Measurements from ENCODE around the gene SOAT2. TPM values are rescaled to one million over a fixed set of nuclear protein-coding genes. Genes with fewer than 3 reads are reported as not detected.

SOAT2 gene
- total RNA-seq, 1 donor from 2014 or later = not detected

GRCh38 chr12:53056901-53057300 is 46.4 kb upstream of the SOAT2 start:
- POLR2A ChIA-PET = no interaction called here
- Mint-ChIP-seq H3K36me3 (ENCODE audit: low read depth) (peaks cover 2% of the 10 kb centered on the region), H3K4me1 (peaks cover 10% of the 10 kb centered on the region), H3K27me3 (peaks cover 6% of the 10 kb centered on the region), H3K9me3 (no peaks in the 10 kb centered on the region), H3K27ac (no peak overlapping the region), H3K4me3 (no peak overlapping the region)
- CTCF ChIA-PET = interaction anchor here (1.7 kb wide), 1 partner anchor 9 kb away, joined by 6 read pairs; no protein-coding TSS in a partner anchor
- intact Hi-C loops (cut with micrococcal nuclease) = no loop called here
- ATAC-seq (ENCODE audit: low read depth) (no peak), DNase-seq (no peak)
- no peak for TF ChIP-seq CTCF (IDR thresholded peaks at IDR 0.05)

- Mint-ChIP-seq H3K4me1 (peaks cover 10% of the 10 kb centered on the region), H3K27me3 (peaks cover 6% of the 10 kb centered on the region), H3K4me3 (no peak overlapping the region), H3K27ac (no peak overlapping the region), H3K36me3 (ENCODE audit: low read depth) (peaks cover 2% of the 10 kb centered on the region), H3K9me3 (no peaks in the 10 kb centered on the region)
- no peak for TF ChIP-seq CTCF (IDR thresholded peaks at IDR 0.05)
- ATAC-seq (ENCODE audit: low read depth) = no peak
- intact Hi-C loops (cut with micrococcal nuclease) = no loop called here
- POLR2A ChIA-PET = interaction anchor here (0.6 kb wide), 1 partner anchor 23 kb away, joined by 3 read pairs; no protein-coding TSS in a partner anchor
- no peak for DNase-seq
- CTCF ChIA-PET = interaction anchor here (1.7 kb wide), 1 partner anchor 8 kb away, joined by 6 read pairs; no protein-coding TSS in a partner anchor
Observed at GRCh38 chr12:53057816-53058500, 45.3 kb upstream of the SOAT2 start.

GRCh38 chr12:53058674-53059433 is 44.4 kb upstream of the SOAT2 start:
- no peak for DNase-seq
- TF ChIP-seq CTCF (IDR thresholded peaks at IDR 0.05) = no peak
- Mint-ChIP-seq H3K9me3 (no peaks in the 10 kb centered on the region), H3K27ac (no peak overlapping the region), H3K4me1 (peaks cover 5% of the 10 kb centered on the region), H3K4me3 (no peak overlapping the region), H3K36me3 (ENCODE audit: low read depth) (peaks cover 9% of the 10 kb centered on the region), H3K27me3 (peaks cover 6% of the 10 kb centered on the region)
- intact Hi-C loops (cut with micrococcal nuclease) = no loop called here
- ChIA-PET POLR2A (no interaction called here), CTCF (no interaction called here)
- no peak for ATAC-seq (ENCODE audit: low read depth)

- DNase-seq (no peak), ATAC-seq (ENCODE audit: low read depth) (no peak)
- H3K4me1 Mint-ChIP-seq = no peaks in the 10 kb centered on the region
- POLR2A ChIA-PET = no interaction called here
- H3K27me3 Mint-ChIP-seq = peaks cover 6% of the 10 kb centered on the region
- H3K36me3 Mint-ChIP-seq (ENCODE audit: low read depth) = peaks cover 13% of the 10 kb centered on the region
- TF ChIP-seq CTCF (IDR thresholded peaks at IDR 0.05) = no peak
- no peaks in the 10 kb centered on the region for H3K9me3 Mint-ChIP-seq
- no peak overlapping the region for H3K4me3 Mint-ChIP-seq
- CTCF ChIA-PET = no interaction called here
- H3K27ac Mint-ChIP-seq = no peak overlapping the region
- intact Hi-C loops (cut with micrococcal nuclease) = no loop called here
Observed at GRCh38 chr12:53059434-53060063, 43.7 kb upstream of the SOAT2 start.

Data from activated B cell treated with CpG ODN at 0.5 μM for 24 hours (primary cell).